ENCODE measurements around the gene OR2AP1. TPM values are rescaled to one million over a fixed set of nuclear protein-coding genes. Genes with fewer than 3 reads are reported as not detected.
A peak's percentile ranks its signal among the peaks of the same experiment; 100 is the strongest.

OR2AP1 gene
- total RNA-seq, 1 donor from 2014 or later, result not detected

DNA sequence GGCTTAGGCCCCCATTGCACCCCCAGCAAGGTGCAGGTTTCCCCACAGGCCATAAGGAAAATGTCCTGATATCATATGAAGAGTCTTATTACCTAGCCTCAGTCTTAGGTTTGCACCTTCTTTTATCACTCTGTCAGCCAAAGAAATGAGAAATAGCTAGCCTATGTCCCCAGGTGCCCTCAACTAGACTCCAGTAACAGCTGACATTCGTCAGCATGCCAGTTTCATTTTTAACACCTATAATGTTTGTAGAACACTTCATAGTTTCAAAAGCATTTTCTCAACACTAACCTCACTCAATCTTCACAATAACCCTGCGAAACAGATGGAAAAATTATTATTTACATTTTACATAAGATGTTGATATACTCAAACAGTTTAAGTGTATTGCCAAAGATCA is 40.4 kb downstream of the OR2AP1 start:
- no peak overlapping the region for H3K4me2 ChIP-seq
- H3K27ac ChIP-seq, result no peak overlapping the region
- no peaks in the 10 kb centered on the region for H3K27me3 ChIP-seq
- no peak overlapping the region for H3K27ac Mint-ChIP-seq
- H3K9me3 Mint-ChIP-seq, result peaks cover 16% of the 10 kb centered on the region
- no peak overlapping the region for H3K4me3 ChIP-seq
- no peak for TF ChIP-seq EZH2 (IDR thresholded peaks at IDR 0.05)
- no peaks in the 10 kb centered on the region for H3K79me2 ChIP-seq (ENCODE audit: low read depth)
- H3K9ac ChIP-seq, result no peak overlapping the region
- H3K4me3 Mint-ChIP-seq, result no peak overlapping the region
- H3K36me3 Mint-ChIP-seq, result no peaks in the 10 kb centered on the region
- no peak overlapping the region for H2AFZ ChIP-seq (replicated peaks)
- H3K4me1 Mint-ChIP-seq, result no peaks in the 10 kb centered on the region
- H3K4me1 ChIP-seq, result no peaks in the 10 kb centered on the region
- H3K9me3 ChIP-seq (ENCODE audit: low read depth), result no peaks in the 10 kb centered on the region
- peaks cover 7% of the 10 kb centered on the region for H3K27me3 Mint-ChIP-seq (ENCODE audit: insufficient read depth, low read depth)
- DNase-seq (ENCODE audit: low spot score), result no peak
- H3F3A ChIP-seq (ENCODE audit: low read depth), result no peaks in the 10 kb centered on the region
- H3K36me3 ChIP-seq, result no peaks in the 10 kb centered on the region
- no peaks in the 10 kb centered on the region for H4K20me1 ChIP-seq (ENCODE audit: low read depth)

DNA sequence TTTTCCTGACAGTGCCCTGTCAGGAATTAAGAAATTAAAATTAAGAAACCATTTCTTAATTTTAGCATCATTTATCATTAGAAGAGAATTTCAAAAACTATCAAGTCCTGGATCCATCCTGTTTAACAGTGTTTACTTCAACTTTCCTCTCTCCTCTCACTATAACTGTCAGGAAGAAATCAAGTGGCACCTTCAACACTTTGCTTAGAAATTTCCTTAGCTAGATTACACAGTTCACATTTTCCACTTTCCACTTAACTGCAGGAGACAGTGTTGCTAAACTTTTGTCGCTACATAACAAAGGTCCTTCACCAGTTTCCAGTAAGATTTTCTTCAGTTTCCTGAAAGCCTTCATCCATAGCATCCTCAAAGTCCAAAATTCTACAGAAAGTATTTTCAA is 42.5 kb downstream of the OR2AP1 start:
- Histone ChIP-seq H3K9me3 (ENCODE audit: low read depth) (no peaks in the 10 kb centered on the region), H3K4me1 (no peaks in the 10 kb centered on the region), H3F3A (ENCODE audit: low read depth) (no peaks in the 10 kb centered on the region), H2AFZ (replicated peaks) (no peak overlapping the region), H4K20me1 (ENCODE audit: low read depth) (no peaks in the 10 kb centered on the region), H3K4me2 (no peak overlapping the region), H3K4me3 (no peak overlapping the region), H3K9ac (no peak overlapping the region), H3K27me3 (no peaks in the 10 kb centered on the region), H3K79me2 (ENCODE audit: low read depth) (no peaks in the 10 kb centered on the region), H3K27ac (no peak overlapping the region), H3K36me3 (no peaks in the 10 kb centered on the region)
- TF ChIP-seq, protein P1, sequence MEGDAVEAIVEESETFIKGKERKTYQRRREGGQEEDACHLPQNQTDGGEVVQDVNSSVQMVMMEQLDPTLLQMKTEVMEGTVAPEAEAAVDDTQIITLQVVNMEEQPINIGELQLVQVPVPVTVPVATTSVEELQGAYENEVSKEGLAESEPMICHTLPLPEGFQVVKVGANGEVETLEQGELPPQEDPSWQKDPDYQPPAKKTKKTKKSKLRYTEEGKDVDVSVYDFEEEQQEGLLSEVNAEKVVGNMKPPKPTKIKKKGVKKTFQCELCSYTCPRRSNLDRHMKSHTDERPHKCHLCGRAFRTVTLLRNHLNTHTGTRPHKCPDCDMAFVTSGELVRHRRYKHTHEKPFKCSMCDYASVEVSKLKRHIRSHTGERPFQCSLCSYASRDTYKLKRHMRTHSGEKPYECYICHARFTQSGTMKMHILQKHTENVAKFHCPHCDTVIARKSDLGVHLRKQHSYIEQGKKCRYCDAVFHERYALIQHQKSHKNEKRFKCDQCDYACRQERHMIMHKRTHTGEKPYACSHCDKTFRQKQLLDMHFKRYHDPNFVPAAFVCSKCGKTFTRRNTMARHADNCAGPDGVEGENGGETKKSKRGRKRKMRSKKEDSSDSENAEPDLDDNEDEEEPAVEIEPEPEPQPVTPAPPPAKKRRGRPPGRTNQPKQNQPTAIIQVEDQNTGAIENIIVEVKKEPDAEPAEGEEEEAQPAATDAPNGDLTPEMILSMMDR (IDR thresholded peaks at IDR 0.05), result no peak
- TF ChIP-seq EZH2 (IDR thresholded peaks at IDR 0.05), result no peak
- no peak for TF ChIP-seq EZH2phosphoT487 (IDR thresholded peaks at IDR 0.05)
- H3K27ac Mint-ChIP-seq, result no peak overlapping the region
- no peaks in the 10 kb centered on the region for H3K4me1 Mint-ChIP-seq
- no peaks in the 10 kb centered on the region for H3K36me3 Mint-ChIP-seq
- peaks cover 16% of the 10 kb centered on the region for H3K9me3 Mint-ChIP-seq
- peaks cover 7% of the 10 kb centered on the region for H3K27me3 Mint-ChIP-seq (ENCODE audit: insufficient read depth, low read depth)
- no peak for DNase-seq (ENCODE audit: low spot score)
- H3K4me3 Mint-ChIP-seq, result no peak overlapping the region

DNA sequence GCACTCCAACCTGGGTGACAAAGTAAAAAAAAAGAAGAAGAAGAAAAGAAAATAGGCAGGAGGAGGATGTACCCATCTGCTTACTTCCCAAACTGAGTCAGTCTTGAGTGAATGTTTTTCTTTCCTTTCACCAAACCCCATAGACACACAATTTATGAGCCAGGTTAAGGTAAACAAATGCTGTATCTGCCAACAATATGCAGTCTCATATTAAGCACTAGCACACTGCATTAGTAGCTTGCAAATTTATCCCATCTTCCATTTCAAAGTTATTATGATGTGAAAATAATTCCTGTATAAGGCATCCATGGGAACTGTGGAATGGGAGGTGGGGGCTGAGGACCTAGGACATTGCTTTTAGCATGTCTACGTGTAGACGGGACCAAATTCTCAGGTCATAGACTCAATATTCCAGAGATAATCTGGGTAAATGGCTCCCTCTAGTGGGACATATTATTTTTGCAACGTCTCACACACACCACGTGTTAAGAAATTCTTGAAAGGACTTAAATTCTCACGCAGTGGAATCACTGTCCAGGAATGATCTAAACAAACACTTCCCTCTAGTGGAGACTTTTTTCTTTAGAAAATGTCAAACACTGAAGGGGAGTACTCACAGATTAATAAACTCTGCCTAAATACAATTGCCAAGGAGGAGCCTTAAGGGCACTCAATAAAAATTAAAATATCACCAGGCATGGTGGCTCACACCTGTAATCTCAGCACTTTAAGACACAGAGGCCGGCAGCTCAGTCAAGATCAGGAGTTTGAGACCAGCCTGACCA is 47.3 kb downstream of the OR2AP1 start:
- H3K4me3 Mint-ChIP-seq, result no peak overlapping the region
- H3K79me2 ChIP-seq (ENCODE audit: low read depth), result no peaks in the 10 kb centered on the region
- DNase-seq (ENCODE audit: low spot score), result peak; percentile 91
- H3K27ac Mint-ChIP-seq, result no peak overlapping the region
- H3K4me2 ChIP-seq, result no peak overlapping the region
- TF ChIP-seq, protein P1 (IDR thresholded peaks at IDR 0.05), result peak; percentile 98
- TF ChIP-seq EZH2phosphoT487 (IDR thresholded peaks at IDR 0.05), result no peak
- no peak for TF ChIP-seq EZH2 (IDR thresholded peaks at IDR 0.05)
- no peaks in the 10 kb centered on the region for H3K36me3 Mint-ChIP-seq
- peaks cover 16% of the 10 kb centered on the region for H3K9me3 Mint-ChIP-seq
- H3K9ac ChIP-seq, result no peak overlapping the region
- no peak overlapping the region for H3K4me3 ChIP-seq
- no peaks in the 10 kb centered on the region for H3F3A ChIP-seq (ENCODE audit: low read depth)
- peak overlapping the region; percentile 69 for H2AFZ ChIP-seq (replicated peaks)
- H3K27ac ChIP-seq, result no peak overlapping the region
- H3K4me1 ChIP-seq, result no peaks in the 10 kb centered on the region
- H4K20me1 ChIP-seq (ENCODE audit: low read depth), result no peaks in the 10 kb centered on the region
- H3K27me3 ChIP-seq, result no peaks in the 10 kb centered on the region
- peaks cover 7% of the 10 kb centered on the region for H3K27me3 Mint-ChIP-seq (ENCODE audit: insufficient read depth, low read depth)
- no peaks in the 10 kb centered on the region for H3K4me1 Mint-ChIP-seq
- no peaks in the 10 kb centered on the region for H3K9me3 ChIP-seq (ENCODE audit: low read depth)
- no peaks in the 10 kb centered on the region for H3K36me3 ChIP-seq

DNA sequence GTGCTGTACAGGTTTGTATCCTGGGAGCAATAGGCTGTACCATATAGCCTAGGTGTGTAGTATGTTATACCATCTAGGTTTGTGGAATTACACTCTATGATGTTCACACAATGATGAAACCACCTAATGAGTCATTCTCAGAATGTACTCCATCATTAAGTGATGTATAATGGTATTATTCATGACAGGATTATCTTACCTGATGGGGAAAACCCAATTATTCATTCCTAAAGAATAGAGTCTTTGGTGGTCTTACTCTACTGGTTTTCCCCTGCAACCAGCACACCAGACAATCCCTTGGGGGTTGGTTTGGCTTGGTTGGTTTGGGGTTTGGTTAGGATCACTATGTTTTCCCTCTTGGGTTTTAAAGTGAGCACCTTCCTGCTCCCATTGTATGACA is 51.8 kb downstream of the OR2AP1 start:
- H3K27me3 Mint-ChIP-seq (ENCODE audit: insufficient read depth, low read depth), result peaks cover 2% of the 10 kb centered on the region
- Histone ChIP-seq H3F3A (ENCODE audit: low read depth) (no peaks in the 10 kb centered on the region), H3K79me2 (ENCODE audit: low read depth) (no peaks in the 10 kb centered on the region), H3K27ac (no peak overlapping the region), H3K4me3 (no peak overlapping the region), H3K4me2 (no peak overlapping the region), H4K20me1 (ENCODE audit: low read depth) (no peaks in the 10 kb centered on the region), H3K9me3 (ENCODE audit: low read depth) (no peaks in the 10 kb centered on the region), H3K27me3 (no peaks in the 10 kb centered on the region), H2AFZ (replicated peaks) (no peak overlapping the region), H3K36me3 (no peaks in the 10 kb centered on the region), H3K9ac (no peak overlapping the region), H3K4me1 (no peaks in the 10 kb centered on the region)
- no peak overlapping the region for H3K4me3 Mint-ChIP-seq
- no peak overlapping the region for H3K27ac Mint-ChIP-seq
- no peaks in the 10 kb centered on the region for H3K4me1 Mint-ChIP-seq
- no peaks in the 10 kb centered on the region for H3K9me3 Mint-ChIP-seq
- TF ChIP-seq EZH2 (IDR thresholded peaks at IDR 0.05), result no peak
- TF ChIP-seq, protein P1 (IDR thresholded peaks at IDR 0.05), result no peak
- no peak for TF ChIP-seq EZH2phosphoT487 (IDR thresholded peaks at IDR 0.05)
- DNase-seq (ENCODE audit: low spot score), result no peak
- H3K36me3 Mint-ChIP-seq, result no peaks in the 10 kb centered on the region
